GM13976 (cell line): ENCODE results near the gene HOOK2.

Experiments used
- DNase-seq: peaks from one replicate; pipeline ENCODE4 v3.0.0; 2012; ENCODE audit warnings: low spot score
- in situ Hi-C: fragments of 300-500 bp; cut with MboI; formaldehyde crosslinking; loops from one replicate; pipeline ENCODE4 v1.12.0; 2022; ENCODE audit warnings: low sequenced_read_pairs, mixed read lengths, inconsistent platforms; ENCODE audit not compliant: unreplicated experiment
- TF ChIP-seq, protein P1 (sequence below): IDR thresholded peaks from 2 replicates; pipeline ENCODE4 v1.5.1; 2012; ENCODE audit warnings: borderline replicate concordance, mild to moderate bottlenecking; ENCODE audit not compliant: insufficient read depth; ENCODE audit errors: extremely low read depth, missing control alignments, control extremely low read depth

HOOK2 gene

DNA sequence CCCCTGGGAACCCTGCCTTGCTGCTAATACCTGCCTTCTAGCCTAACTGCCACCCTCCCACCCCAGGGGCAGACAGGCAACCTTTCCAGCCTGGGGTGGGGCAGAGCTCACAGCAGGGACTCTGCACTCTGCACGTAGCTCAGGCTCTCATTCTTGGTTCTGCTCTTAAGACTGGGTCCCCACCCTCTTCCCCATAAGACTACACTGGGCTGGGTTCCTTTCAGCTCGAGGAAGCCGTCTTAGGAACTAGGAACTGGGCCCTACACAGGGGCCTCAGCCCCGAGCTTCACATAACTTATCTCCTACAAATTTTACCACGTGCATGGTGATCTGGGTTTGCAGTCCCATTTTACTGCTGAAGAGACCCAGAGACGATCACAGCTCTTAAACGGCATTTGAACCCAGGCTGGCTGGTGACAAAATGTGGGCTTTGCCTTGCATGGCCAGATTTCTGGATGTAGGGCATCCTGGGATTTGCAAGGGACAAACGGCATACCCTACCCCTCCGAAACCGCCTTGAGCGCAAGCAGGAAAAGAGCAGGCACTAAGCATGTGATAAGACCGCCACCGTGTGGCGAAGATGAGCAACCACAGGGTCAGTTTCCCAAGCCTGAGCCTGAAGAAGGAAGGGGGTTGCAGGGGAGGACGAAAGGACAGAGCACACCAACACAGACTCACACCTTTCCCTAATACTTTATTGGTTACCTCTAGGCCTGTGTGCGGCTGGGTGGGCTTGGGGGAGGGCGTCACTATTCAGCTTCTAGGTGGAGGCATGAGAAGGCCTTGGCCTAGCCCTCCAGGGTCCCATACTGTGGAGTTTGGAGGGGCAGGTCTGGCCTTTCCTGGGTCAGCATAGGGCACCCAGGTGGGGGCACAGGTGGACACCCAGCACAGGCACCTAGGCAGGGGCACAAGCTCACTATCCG, 21.1 kb upstream of the HOOK2 start:
- DNase-seq: peak; percentile 74
- TF ChIP-seq, protein P1, sequence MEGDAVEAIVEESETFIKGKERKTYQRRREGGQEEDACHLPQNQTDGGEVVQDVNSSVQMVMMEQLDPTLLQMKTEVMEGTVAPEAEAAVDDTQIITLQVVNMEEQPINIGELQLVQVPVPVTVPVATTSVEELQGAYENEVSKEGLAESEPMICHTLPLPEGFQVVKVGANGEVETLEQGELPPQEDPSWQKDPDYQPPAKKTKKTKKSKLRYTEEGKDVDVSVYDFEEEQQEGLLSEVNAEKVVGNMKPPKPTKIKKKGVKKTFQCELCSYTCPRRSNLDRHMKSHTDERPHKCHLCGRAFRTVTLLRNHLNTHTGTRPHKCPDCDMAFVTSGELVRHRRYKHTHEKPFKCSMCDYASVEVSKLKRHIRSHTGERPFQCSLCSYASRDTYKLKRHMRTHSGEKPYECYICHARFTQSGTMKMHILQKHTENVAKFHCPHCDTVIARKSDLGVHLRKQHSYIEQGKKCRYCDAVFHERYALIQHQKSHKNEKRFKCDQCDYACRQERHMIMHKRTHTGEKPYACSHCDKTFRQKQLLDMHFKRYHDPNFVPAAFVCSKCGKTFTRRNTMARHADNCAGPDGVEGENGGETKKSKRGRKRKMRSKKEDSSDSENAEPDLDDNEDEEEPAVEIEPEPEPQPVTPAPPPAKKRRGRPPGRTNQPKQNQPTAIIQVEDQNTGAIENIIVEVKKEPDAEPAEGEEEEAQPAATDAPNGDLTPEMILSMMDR: peak; percentile 87
- in situ Hi-C loops: no loop called here

DNA sequence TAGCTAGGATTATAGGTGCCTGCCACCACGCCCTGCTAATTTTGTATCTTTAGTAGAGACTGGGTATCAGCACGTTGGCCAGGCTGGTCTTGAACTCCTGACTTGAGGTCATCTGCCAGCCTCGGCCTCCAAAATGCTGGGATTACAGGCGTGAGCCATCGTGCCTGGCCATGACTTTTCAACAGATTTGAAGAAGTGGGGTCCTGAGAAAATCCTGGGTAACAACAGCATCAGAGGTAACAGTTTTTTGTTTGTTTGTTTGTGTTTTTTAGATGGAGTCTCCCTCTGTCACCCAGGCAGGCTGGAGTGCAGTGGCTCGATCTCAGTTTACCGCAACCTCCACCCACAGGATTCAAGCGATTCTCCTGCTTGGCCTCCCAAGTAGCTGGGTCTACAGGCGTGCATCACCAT, 19.6 kb upstream of the HOOK2 start:
- TF ChIP-seq, protein P1: no peak
- no peak for DNase-seq
- in situ Hi-C loops: no loop called here

DNA sequence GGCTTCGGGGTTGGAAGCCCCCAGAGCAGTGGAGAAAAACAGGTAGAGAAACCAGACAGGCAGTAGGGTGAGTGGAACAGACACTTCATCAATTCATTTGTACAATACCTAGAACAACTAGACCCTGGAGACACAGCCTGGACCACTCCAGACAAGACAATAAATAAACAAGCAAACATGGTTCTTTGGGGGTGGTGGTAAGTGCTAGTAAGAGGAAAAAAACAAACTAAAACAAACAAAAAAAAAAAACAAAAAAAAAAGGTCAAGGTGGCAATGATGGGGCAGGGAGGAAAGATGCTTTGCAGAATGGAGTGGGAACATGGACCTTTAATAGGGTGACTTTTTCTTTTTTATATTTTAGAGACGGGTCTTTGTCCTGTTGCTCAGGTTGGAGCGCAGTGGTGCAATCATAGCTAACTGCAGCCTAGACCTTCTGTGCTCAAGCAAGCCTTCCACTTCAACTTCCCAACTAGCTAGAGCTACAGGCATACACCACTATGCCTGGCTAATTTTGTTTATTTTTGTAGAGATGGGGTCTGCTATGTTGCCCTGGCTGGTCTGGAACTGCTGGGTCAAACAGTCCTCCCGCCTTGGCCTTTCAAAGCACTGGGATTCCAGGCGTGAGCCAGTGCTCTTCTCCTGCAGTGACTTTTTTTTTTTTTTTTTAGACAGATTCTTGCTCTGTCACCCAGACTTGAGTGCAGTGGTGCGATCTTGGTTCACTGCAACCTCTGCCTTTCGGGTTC, 19.0 kb upstream of the HOOK2 start:
- in situ Hi-C loops: no loop called here
- TF ChIP-seq, protein P1: no peak
- no peak for DNase-seq

DNA sequence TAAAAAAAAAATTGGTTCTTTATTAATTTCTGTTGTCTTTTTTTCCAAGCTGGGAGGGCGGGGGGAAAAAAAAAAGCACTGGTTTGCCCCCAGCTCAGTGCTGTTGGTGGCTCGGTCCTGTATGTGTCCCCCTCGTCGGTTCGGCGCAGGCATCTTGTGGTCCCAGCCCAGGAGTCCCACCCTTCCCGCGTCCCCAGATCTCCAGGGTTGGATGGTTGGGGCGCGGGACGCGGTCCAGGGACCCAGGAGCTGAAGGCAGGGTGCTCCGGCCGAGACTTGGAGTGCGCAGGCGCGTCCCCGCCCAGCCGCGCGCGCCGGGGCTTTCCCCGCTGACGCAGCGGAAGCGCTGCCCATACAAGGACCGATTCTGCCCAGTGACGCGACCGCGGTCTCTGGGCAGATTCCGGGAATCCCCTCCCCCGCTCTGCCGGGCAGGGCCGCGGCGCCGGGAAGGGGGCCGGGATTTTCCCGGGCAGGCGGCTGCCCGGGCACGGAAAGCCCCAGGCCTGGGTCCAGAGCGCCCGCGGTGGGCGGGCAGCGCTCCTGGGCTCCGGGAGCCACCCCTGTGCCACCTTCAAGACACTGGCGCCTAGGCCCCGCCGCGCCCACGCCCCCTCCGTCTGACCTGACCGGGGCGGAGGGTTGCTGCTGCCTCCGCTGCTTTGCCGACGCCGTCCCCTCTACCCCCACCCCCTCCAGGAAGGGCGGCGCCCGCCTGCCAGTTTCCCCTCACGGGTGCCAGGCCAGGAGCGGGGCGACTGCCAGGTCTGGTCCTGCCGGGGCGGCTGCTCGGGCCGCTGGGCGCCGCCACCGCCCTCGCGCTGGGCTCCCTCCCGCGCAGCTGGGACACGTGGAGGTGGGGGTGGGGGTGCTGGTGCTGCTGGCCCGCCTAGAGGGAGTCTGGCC, 18.2 kb upstream of the HOOK2 start:
- peak; percentile 94 for DNase-seq
- TF ChIP-seq, protein P1: no peak
- in situ Hi-C loops: no loop called here

DNA sequence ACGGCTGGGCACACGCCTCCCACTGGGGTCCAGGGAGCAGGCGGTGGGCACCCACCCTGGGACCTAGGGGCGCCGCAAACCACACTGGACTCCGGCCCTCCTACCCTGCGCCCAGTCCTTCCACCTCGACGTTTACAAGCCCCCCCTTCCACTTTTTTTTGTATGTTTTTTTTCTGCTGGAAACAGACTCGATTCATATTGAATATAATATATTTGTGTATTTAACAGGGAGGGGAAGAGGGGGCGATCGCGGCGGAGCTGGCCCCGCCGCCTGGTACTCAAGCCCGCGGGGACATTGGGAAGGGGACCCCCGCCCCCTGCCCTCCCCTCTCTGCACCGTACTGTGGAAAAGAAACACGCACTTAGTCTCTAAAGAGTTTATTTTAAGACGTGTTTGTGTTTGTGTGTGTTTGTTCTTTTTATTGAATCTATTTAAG, 17.5 kb upstream of the HOOK2 start:
- in situ Hi-C loops: no loop called here
- DNase-seq: no peak
- TF ChIP-seq, protein P1: no peak
